Activated CD4-positive, alpha-beta T cell treated with anti-CD3 and anti-CD28 coated beads, Interleukin-2, amount 10 ng/mL, durations not matched to agents 24 days and 14 days (primary cell): Measurements from ENCODE around the gene GATA5. TPM values are rescaled to one million over a fixed set of nuclear protein-coding genes. Genes with fewer than 3 reads are reported as not detected.
"Not testable (repeated sequence)": the region's sequence is repeated elsewhere in the genome, so short reads cannot be mapped to it uniquely, and the experiment has no call there.

ENCODE experiments used
- DNase-seq: peaks from one replicate; pipeline ENCODE4 v3.0.0; 2022
- H3K27ac Mint-ChIP-seq: one replicate; pipeline ENCODE4 v1.8.0; 2022; ENCODE audit warnings: mild to moderate bottlenecking, mixed read lengths
- H3K27me3 Mint-ChIP-seq: one replicate; pipeline ENCODE4 v1.8.0; 2022; ENCODE audit warnings: mixed read lengths
- H3K36me3 Mint-ChIP-seq: one replicate; pipeline ENCODE4 v1.8.0; 2022; ENCODE audit warnings: low read depth, mild to moderate bottlenecking, mixed read lengths
- H3K4me1 Mint-ChIP-seq: one replicate; pipeline ENCODE4 v1.8.0; 2021; ENCODE audit warnings: mixed read lengths
- H3K4me3 Mint-ChIP-seq: one replicate; pipeline ENCODE4 v1.8.0; 2022; ENCODE audit warnings: mild to moderate bottlenecking, moderate library complexity, mixed read lengths
- H3K9me3 Mint-ChIP-seq: one replicate; pipeline ENCODE4 v1.8.0; 2021; ENCODE audit warnings: mixed read lengths
- intact Hi-C: fragments of 100-400 bp; cut with micrococcal nuclease; formaldehyde crosslinking; loops from one replicate; pipeline ENCODE4 v1.15.1; 2023
- total RNA-seq: library from RNA; stranded (reverse); gene quantifications from 2 replicates; pipeline ENCODE4 v1.2.3, GENCODE V29; 2022

The GATA5 gene
- total RNA-seq, 1 donor from 2014 or later, result not detected

DNA sequence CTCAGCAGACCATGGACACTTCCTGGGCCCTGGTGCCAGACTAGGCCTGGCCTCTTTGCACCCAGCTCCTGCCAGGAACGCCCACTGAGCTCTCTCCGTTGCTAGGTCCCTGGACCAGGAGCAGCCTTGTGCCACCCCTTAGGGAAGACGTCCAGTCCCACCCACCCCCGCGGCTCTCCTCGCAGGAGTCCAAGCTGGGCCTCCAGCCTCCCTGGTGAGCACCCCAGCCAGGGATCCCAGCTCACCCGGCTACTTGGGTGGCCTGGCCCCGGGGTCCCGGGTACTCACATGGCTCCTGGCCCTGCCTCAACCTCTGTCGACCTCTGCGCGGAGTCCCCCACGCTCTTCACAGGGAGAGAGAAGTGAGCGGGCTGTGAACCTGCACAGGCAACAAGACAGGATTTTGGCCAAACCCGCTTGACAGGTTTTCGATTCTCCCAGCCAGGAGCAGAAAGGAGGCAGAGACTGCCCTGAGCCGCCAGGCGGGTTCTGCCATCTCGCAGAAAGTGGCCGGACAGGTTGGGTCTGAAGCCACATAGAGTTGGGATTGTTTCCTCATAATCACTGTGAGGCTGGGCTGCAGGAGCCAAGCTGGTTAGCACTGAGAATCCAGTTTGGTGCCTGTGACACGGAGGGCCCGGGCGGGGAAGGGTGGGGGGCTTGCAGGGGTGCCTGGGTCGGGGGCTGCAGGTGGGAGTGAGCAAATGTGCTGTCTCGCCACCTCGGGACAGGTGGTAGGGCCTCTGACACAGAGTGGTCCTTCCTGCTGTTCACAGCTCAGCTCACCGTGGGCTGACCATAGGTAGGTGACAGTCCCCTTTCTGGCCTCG, 48.4 kb downstream of the GATA5 start, which contains the start of gene RBBP8NL:
TSS of gene RBBP8NL (minus strand) at position 368 of the 830 bp plus-strand sequence. CDS start 7,892 bp downstream, outside the sequence.
- intact Hi-C loops, result no loop called here
- Mint-ChIP-seq H3K27ac (no peak within 1 kb of the TSS), H3K4me1 (no peaks in the 10 kb centered on the region)

DNA sequence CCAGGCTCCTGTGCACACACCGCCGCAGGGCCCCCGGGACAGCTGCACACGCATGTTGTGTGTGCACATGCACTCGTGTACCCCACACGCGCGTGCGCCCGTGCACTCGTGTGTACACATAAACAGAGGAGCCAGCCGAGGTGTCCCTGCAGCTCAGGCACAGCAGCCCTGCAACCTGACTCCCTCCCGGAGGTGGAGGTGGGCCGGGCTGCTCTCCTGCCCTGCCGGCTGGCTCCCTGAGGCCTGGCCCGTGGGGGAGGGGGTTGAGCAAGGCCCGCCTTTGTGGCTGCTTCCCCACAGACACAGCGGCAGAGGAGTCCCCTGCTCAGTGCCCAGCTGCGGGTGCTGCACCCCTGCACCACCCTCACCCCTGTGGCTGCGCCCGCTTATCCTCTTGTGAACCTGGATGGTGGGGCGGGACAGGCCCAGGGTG, 49.1 kb downstream of the GATA5 start:
- H3K4me1 Mint-ChIP-seq, result no peaks in the 10 kb centered on the region
- no peaks in the 10 kb centered on the region for H3K27me3 Mint-ChIP-seq
- H3K9me3 Mint-ChIP-seq, result no peaks in the 10 kb centered on the region
- no peak overlapping the region for H3K4me3 Mint-ChIP-seq
- no peak overlapping the region for H3K27ac Mint-ChIP-seq
- intact Hi-C loops, result no loop called here
- DNase-seq, result no peak
- H3K36me3 Mint-ChIP-seq, result no peaks in the 10 kb centered on the region

More for the DNA sequence above, 48.4 kb downstream of the GATA5 start, which contains the start of gene RBBP8NL:
- H3K9me3 Mint-ChIP-seq, result no peaks in the 10 kb centered on the region
- no peaks in the 10 kb centered on the region for H3K36me3 Mint-ChIP-seq
- no peaks in the 10 kb centered on the region for H3K27me3 Mint-ChIP-seq
- no peak for DNase-seq
- H3K4me3 Mint-ChIP-seq, result no peak within 1 kb of the TSS

DNA sequence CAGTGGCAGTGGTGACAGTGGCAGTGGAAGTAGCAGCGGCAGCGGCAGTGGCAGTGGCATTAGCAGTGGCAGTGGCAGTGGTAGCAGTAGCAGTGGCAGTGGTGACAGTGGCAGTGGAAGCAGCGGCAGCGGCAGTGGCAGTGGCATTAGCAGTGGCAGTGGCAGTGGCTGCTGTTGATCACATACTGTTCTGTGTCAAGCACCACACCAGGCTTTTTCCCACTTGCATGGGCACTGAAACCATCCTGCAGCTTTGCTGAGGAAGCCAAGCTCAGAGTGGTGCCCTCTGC, 49.8 kb downstream of the GATA5 start:
- intact Hi-C loops, H3K27ac Mint-ChIP-seq, H3K4me1 Mint-ChIP-seq, H3K4me3 Mint-ChIP-seq, DNase-seq, H3K9me3 Mint-ChIP-seq, H3K27me3 Mint-ChIP-seq, H3K36me3 Mint-ChIP-seq: not testable (repeated sequence)

DNA sequence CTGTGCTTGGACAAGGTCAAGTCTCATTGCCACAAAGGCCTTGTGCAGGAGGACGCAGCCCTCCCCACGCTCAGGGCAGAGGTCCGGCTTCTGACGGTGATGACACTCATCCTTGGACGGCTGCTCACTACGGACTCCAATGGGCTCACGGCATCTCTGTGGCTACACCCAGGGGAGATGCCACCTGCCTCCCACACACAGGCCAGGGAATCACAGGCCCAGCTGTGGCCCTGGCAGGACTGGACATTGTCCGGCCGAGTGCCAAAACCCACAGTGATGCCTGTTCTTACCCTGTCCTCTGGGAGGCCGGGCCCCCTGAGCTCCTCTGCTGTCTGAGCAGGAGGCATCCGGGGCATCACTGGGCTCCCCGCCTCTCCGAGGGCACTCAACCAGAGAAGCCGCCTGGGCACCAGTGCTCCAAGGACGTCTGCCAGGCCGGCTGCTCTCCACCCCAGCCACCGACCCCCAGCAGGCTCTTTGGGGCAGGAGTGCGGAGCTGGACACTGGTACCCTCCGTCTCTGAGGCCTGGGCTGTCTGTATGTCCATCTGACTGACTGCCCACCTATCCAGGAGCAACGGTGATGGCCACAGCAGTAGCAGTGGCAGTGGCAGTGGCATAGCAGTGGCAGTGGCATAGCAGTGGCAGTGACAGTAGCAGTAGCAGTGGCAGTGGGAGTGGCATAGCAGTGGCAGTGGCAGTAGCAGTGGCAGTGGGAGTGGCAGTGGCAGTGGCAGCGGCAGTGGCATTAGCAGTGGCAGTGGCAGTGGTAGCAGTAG, 50.3 kb downstream of the GATA5 start:
- H3K36me3 Mint-ChIP-seq, result no peaks in the 10 kb centered on the region
- H3K9me3 Mint-ChIP-seq, result no peaks in the 10 kb centered on the region
- no peak overlapping the region for H3K27ac Mint-ChIP-seq
- intact Hi-C loops, result no loop called here
- no peak overlapping the region for H3K4me3 Mint-ChIP-seq
- no peak for DNase-seq
- H3K4me1 Mint-ChIP-seq, result no peaks in the 10 kb centered on the region
- H3K27me3 Mint-ChIP-seq, result no peaks in the 10 kb centered on the region

DNA sequence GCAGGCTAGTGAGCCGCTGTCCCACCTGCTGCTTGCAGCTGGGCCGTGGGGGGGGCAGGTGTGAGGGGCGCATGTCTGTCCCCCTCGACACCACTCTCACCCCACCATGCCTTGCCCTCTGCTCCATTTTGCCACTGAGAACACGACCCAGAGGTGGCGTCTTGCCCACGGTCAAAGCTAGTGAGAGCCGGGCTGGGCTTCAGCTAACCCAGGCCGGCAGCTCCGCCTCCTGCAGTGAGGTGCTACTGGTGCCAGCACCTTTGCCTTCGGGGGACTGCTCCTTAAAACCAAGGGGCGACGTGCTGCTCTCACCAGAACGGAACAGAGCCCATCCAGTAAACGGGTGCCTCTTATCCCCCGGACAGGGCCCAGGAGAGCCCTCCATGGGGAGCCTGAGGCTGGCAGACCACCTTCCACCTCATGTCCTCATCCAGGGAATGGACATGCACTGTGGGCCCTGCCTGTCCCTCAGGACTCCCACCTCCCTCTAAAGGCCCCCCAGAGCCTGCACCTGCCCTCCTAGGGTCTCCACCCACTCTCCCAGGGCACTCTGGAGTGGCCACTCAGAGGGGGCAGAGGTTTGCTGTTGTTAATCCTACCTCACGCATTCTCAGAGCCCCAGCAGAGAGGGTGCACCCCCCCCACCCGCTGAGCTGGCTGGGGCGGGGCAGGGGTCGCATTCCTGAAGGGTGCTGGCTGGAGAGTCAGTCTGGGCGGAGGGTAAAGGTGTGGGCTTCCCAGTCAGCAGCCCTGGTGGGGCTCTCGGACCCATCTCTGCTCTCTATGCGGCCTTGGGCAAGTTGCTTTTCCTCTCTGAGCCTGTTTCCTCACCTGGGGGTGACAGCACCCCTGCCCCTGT, 51.3 kb downstream of the GATA5 start:
- Mint-ChIP-seq H3K27ac (no peak overlapping the region), H3K36me3 (no peaks in the 10 kb centered on the region), H3K27me3 (no peaks in the 10 kb centered on the region), H3K9me3 (no peaks in the 10 kb centered on the region), H3K4me1 (no peaks in the 10 kb centered on the region), H3K4me3 (no peak overlapping the region)
- no peak for DNase-seq
- intact Hi-C loops, result no loop called here

DNA sequence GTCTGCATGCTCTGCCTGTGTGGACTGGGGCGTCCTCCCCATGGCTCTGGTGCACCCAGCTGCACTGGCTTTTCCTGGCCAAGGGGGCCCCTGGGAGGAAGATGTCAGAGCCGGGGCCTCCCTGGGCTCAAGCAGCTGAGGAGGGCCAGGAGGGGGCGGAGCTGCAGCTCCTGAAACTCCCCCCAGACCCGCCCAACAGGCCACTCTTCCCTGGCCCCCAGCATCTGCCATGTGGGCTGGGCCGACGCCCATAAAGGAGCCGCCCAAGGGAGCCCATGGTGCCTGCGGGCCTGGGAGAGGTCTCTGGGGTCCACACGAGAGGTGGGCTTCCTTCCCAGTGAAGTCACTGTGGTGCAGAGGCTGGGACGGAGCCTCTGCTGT, 52.5 kb downstream of the GATA5 start:
- no peak for DNase-seq
- H3K4me1 Mint-ChIP-seq, result no peaks in the 10 kb centered on the region
- intact Hi-C loops, result no loop called here
- H3K27me3 Mint-ChIP-seq, result no peaks in the 10 kb centered on the region
- no peaks in the 10 kb centered on the region for H3K36me3 Mint-ChIP-seq
- H3K4me3 Mint-ChIP-seq, result no peak overlapping the region
- no peaks in the 10 kb centered on the region for H3K9me3 Mint-ChIP-seq
- no peak overlapping the region for H3K27ac Mint-ChIP-seq

- no peaks in the 10 kb centered on the region for H3K9me3 Mint-ChIP-seq
- H3K27me3 Mint-ChIP-seq, result no peaks in the 10 kb centered on the region
- H3K36me3 Mint-ChIP-seq, result no peaks in the 10 kb centered on the region
- no peak for DNase-seq
- no peak overlapping the region for H3K27ac Mint-ChIP-seq
- H3K4me3 Mint-ChIP-seq, result no peak overlapping the region
- intact Hi-C loops, result no loop called here
- H3K4me1 Mint-ChIP-seq, result no peaks in the 10 kb centered on the region
These were observed 53.0 kb downstream of the GATA5 start for GRCh38 chr20:62422636-62423325.

- H3K9me3 Mint-ChIP-seq, result no peaks in the 10 kb centered on the region
- H3K4me1 Mint-ChIP-seq, result no peaks in the 10 kb centered on the region
- no peak for DNase-seq
- no peaks in the 10 kb centered on the region for H3K36me3 Mint-ChIP-seq
- H3K4me3 Mint-ChIP-seq, result no peak overlapping the region
- no peak overlapping the region for H3K27ac Mint-ChIP-seq
- H3K27me3 Mint-ChIP-seq, result no peaks in the 10 kb centered on the region
- intact Hi-C loops, result no loop called here
These were observed 54.1 kb downstream of the GATA5 start for GRCh38 chr20:62421716-62421990.

GRCh38 chr20:62420846-62421715, 54.7 kb downstream of the GATA5 start:
- DNase-seq, result no peak
- intact Hi-C loops, result no loop called here
- H3K36me3 Mint-ChIP-seq, result no peaks in the 10 kb centered on the region
- no peak overlapping the region for H3K4me3 Mint-ChIP-seq
- H3K27me3 Mint-ChIP-seq, result no peaks in the 10 kb centered on the region
- no peak overlapping the region for H3K27ac Mint-ChIP-seq
- H3K4me1 Mint-ChIP-seq, result no peaks in the 10 kb centered on the region
- no peaks in the 10 kb centered on the region for H3K9me3 Mint-ChIP-seq

DNA sequence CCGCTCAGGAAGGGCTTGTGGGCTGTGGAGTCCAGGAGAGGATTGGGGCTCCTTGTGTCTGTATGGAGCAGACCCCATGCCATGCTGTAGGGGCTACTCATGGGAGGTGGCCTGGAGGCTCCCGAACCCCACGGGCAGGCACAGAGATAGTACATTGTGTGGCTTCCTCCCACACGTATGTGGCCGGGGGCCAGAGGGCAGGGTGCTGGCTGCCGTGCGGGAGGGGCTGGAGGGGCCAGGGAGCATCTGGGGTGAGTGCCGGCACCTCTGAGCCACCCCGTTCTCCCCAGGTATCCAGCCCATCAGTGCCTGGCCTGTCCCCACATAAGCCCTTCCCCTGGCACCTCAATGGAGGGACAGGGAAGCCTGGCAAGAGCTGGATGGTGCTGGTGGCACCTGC, 56.0 kb downstream of the GATA5 start:
- no peaks in the 10 kb centered on the region for H3K9me3 Mint-ChIP-seq
- H3K36me3 Mint-ChIP-seq, result no peaks in the 10 kb centered on the region
- DNase-seq, result no peak
- no peaks in the 10 kb centered on the region for H3K27me3 Mint-ChIP-seq
- intact Hi-C loops, result no loop called here
- H3K4me3 Mint-ChIP-seq, result no peak overlapping the region
- no peaks in the 10 kb centered on the region for H3K4me1 Mint-ChIP-seq
- H3K27ac Mint-ChIP-seq, result no peak overlapping the region

- no peaks in the 10 kb centered on the region for H3K9me3 Mint-ChIP-seq
- H3K27me3 Mint-ChIP-seq, result no peaks in the 10 kb centered on the region
- no peak overlapping the region for H3K4me3 Mint-ChIP-seq
- no peak for DNase-seq
- H3K27ac Mint-ChIP-seq, result no peak overlapping the region
- intact Hi-C loops, result no loop called here
- no peaks in the 10 kb centered on the region for H3K36me3 Mint-ChIP-seq
- no peaks in the 10 kb centered on the region for H3K4me1 Mint-ChIP-seq
These were observed 56.9 kb downstream of the GATA5 start for GRCh38 chr20:62418709-62419487.

DNA sequence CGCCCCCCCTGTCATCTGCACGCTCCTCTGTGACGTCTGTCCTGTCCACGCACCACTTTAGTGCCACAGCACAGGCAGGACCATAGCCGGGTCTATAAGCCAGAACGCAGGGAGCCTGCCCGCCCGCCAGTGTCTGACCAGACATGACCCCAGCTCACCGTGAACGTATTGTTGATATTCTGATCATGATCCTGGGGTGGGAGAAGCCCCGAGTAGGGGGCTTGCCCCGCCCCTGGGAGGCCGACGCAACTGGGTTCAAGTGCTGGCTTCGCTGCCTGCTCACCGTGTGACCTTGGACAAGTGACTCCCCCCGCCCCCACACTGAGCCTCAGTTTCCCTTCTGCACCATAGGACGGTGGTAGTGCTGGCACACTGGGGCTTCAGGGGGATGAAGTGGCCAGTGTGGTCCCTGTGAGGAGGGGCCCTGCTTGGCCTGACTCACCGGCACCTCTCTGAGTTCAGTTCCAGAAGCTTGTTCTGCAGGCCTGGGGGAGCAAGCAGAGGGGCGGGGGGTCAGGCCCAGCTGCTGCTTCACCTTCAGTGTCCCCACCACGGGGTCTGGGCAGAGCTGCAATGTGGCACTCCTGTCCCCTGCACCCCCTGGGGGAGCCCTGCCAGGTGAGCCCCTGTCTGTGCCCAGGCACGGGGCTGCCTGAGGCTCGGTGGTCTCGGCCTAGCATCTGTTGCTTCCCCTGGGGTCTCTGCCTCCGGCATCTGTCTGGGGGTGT, 57.6 kb downstream of the GATA5 start:
- H3K9me3 Mint-ChIP-seq, result no peaks in the 10 kb centered on the region
- no peaks in the 10 kb centered on the region for H3K4me1 Mint-ChIP-seq
- no peaks in the 10 kb centered on the region for H3K27me3 Mint-ChIP-seq
- DNase-seq, result no peak
- H3K36me3 Mint-ChIP-seq, result no peaks in the 10 kb centered on the region
- intact Hi-C loops, result no loop called here
- no peak overlapping the region for H3K27ac Mint-ChIP-seq
- H3K4me3 Mint-ChIP-seq, result no peak overlapping the region
